ENCODE results near the gene AXDND1. TPM values are rescaled to one million over a fixed set of nuclear protein-coding genes. Genes with fewer than 3 reads are reported as not detected.
A peak's percentile ranks its signal among the peaks of the same experiment; 100 is the strongest.
"Not testable (repeated sequence)": the region's sequence is repeated elsewhere in the genome, so short reads cannot be mapped to it uniquely, and the experiment has no call there.

The AXDND1 gene
- total and polyA plus RNA-seq, 8 donors: 0.55 to 18.4 (median 2.7) TPM; not detected in 2

DNA sequence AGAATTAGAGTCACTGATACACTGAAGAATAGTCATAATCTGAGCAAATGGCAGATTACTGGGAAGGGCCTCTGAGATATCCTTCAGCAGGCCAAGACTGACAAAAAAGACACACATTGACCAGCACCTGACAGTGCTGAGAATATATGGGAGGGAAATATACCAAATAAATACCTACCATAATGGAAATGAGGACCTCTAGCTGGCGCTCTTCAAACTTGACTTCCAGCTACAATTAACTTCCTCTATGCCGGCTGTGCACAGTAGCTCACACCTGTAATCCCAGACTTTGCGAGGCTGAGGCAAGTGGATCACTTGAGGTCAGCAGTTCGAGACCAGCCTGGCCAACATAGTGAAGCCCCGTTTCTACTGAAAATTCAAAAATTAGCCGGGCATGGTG is 140.4 kb downstream of the AXDND1 start:
- Histone ChIP-seq H3K4me1 (no peaks in the 10 kb centered on the region), H3K27ac (no peak overlapping the region), H3K4me3 (no peak overlapping the region), H3K9me3 (no peaks in the 10 kb centered on the region), H3K27me3 (no peaks in the 10 kb centered on the region), H3K36me3 (no peaks in the 10 kb centered on the region)
- WGBS, 5 donors: 90 to 94% (median 92%) methylated on average over 6 of the region's 6 CpGs
- intact Hi-C loops (cut with DNase I; ENCODE audit: low total_unique reads): no loop called here
- DNase-seq: no peak
- TF ChIP-seq, protein P1, sequence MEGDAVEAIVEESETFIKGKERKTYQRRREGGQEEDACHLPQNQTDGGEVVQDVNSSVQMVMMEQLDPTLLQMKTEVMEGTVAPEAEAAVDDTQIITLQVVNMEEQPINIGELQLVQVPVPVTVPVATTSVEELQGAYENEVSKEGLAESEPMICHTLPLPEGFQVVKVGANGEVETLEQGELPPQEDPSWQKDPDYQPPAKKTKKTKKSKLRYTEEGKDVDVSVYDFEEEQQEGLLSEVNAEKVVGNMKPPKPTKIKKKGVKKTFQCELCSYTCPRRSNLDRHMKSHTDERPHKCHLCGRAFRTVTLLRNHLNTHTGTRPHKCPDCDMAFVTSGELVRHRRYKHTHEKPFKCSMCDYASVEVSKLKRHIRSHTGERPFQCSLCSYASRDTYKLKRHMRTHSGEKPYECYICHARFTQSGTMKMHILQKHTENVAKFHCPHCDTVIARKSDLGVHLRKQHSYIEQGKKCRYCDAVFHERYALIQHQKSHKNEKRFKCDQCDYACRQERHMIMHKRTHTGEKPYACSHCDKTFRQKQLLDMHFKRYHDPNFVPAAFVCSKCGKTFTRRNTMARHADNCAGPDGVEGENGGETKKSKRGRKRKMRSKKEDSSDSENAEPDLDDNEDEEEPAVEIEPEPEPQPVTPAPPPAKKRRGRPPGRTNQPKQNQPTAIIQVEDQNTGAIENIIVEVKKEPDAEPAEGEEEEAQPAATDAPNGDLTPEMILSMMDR (IDR thresholded peaks at IDR 0.05): no peak
- TF ChIP-seq POLR2AphosphoS5 (IDR thresholded peaks at IDR 0.05) (no peak), POLR2A (IDR thresholded peaks at IDR 0.05) (no peak), EP300 (IDR thresholded peaks at IDR 0.05) (no peak)

GRCh38 chr1:179509384-179509783 is 143.6 kb downstream of the AXDND1 start:
- H3K9me3 ChIP-seq: peaks cover 0 to 10% (median 0%) of the 10 kb centered on the region in 4 donors
- no peak overlapping the region for H3K27ac ChIP-seq
- H3K4me1 ChIP-seq: no peaks in the 10 kb centered on the region
- no peaks in the 10 kb centered on the region for H3K27me3 ChIP-seq
- no peak for DNase-seq
- intact Hi-C loops (cut with DNase I; ENCODE audit: low total_unique reads): no loop called here
- no peaks in the 10 kb centered on the region for H3K36me3 ChIP-seq
- no peak overlapping the region for H3K4me3 ChIP-seq
- 60 to 80% (median 71%) methylated on average over 4 of the region's 4 CpGs for WGBS, 5 donors
- TF ChIP-seq, protein P1 (IDR thresholded peaks at IDR 0.05): no peak
- TF ChIP-seq POLR2AphosphoS5 (IDR thresholded peaks at IDR 0.05): no peak
- TF ChIP-seq POLR2A (IDR thresholded peaks at IDR 0.05): no peak
- no peak for TF ChIP-seq EP300 (IDR thresholded peaks at IDR 0.05)

DNA sequence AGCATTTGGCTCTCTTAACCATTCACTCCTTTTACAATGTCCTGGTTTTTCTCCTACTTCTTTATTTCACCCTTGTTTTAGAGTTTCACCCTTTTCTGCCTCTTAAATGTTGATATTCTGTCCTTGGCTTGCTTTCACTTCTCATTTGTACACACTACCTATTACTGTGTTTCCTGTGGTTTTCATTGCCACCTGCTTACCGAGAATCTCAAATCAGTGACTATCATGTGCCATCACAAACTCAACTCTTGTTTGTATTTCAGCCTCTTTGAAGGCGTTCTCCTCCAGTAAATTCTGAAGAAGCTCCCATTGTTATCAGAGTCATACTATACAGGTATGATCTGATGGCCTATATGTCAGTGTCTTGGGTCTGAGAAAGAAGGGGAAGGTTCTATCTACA is 144.3 kb downstream of the AXDND1 start:
- TF ChIP-seq POLR2A (IDR thresholded peaks at IDR 0.05): no peak
- TF ChIP-seq, protein P1 (IDR thresholded peaks at IDR 0.05): no peak
- no peak for TF ChIP-seq EP300 (IDR thresholded peaks at IDR 0.05)
- TF ChIP-seq POLR2AphosphoS5 (IDR thresholded peaks at IDR 0.05): no peak
- H3K27ac ChIP-seq: no peak overlapping the region
- H3K9me3 ChIP-seq: peaks cover 0 to 10% (median 0%) of the 10 kb centered on the region in 4 donors
- no peaks in the 10 kb centered on the region for H3K27me3 ChIP-seq
- no peaks in the 10 kb centered on the region for H3K4me1 ChIP-seq
- DNase-seq: no peak
- intact Hi-C loops (cut with DNase I; ENCODE audit: low total_unique reads): no loop called here
- WGBS, 5 donors: 30 to 42% (median 35%) methylated on average over 2 of the region's 2 CpGs
- no peak overlapping the region for H3K4me3 ChIP-seq
- H3K36me3 ChIP-seq: no peaks in the 10 kb centered on the region

DNA sequence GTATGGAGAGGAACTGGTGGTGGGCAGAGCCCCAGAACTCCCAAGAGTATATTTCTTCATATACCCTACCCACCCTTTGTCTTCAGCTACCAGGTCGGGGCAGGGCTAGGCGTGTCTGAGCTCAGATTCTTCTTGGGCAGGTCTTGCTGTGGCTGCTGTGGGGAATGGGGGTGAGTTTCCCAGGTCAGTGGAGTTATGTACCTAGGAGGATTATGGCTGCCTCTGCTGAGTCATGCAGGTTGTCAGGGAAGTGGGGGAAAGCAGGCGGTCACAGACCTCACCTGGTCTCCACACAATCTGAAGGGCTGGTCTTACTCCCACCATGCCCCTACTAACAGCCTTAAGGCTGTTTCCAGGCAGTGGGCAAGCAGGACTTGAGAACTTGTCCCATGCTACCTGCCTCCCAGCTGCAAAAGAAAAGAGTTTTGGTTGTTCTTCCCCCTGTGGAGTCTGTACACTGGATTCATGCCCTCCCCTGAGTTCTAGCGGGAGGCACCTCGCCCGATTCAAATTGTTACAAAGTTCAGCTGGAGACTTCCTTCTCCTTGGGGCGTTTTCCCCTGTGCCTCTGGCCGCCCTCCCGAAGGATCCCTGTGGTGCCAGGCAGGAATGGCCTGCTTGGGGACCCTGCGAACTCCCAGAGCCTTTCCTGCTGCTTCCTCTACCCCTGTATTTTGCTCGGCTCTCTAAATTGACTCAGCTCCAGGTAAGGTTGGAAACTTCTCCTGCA is 151.4 kb downstream of the AXDND1 start:
- TF ChIP-seq, protein P1 (IDR thresholded peaks at IDR 0.05): no peak
- TF ChIP-seq POLR2AphosphoS5 (IDR thresholded peaks at IDR 0.05): no peak
- TF ChIP-seq EP300 (IDR thresholded peaks at IDR 0.05): no peak
- no peak for TF ChIP-seq POLR2A (IDR thresholded peaks at IDR 0.05)
- 38 to 51% (median 41%) methylated on average over 6 to 11 of the region's 11 CpGs for WGBS, 5 donors
- H3K4me3 ChIP-seq: no peak overlapping the region
- no peaks in the 10 kb centered on the region for H3K36me3 ChIP-seq
- peak in 1 of 2 donors; percentile 45 for DNase-seq
- intact Hi-C loops (cut with DNase I; ENCODE audit: low total_unique reads): no loop called here
- peaks cover 0 to 9% (median 2%) of the 10 kb centered on the region in 4 donors for H3K9me3 ChIP-seq
- no peaks in the 10 kb centered on the region for H3K27me3 ChIP-seq
- H3K4me1 ChIP-seq: no peaks in the 10 kb centered on the region
- H3K27ac ChIP-seq: peak overlapping the region in 4 of 5 donors; percentile 37 to 53 (median 48)

GRCh38 chr1:179518544-179518943 is 152.8 kb downstream of the AXDND1 start:
- H3K27ac ChIP-seq; H3K9me3 ChIP-seq; H3K36me3 ChIP-seq; H3K27me3 ChIP-seq; intact Hi-C loops (cut with DNase I; ENCODE audit: low total_unique reads); DNase-seq; H3K4me3 ChIP-seq; H3K4me1 ChIP-seq: not testable (repeated sequence)
- 91 to 100% (median 93%) methylated on average over 1 of the region's 1 CpG for WGBS, 5 donors

All from stomach (tissue), 9 donors.